ENCODE results near the gene REXO4. TPM values are rescaled to one million over a fixed set of nuclear protein-coding genes. Genes with fewer than 3 reads are reported as not detected.

Gene REXO4
- total RNA-seq, 1 donor from 2014 or later: 26.1 TPM

GRCh38 chr9:133425049-133425632, 7.3 kb upstream of the REXO4 start:
- peaks cover 22% of the 10 kb centered on the region for H3K27me3 Mint-ChIP-seq (ENCODE audit: low read depth)
- peaks cover 3% of the 10 kb centered on the region for H3K36me3 Mint-ChIP-seq
- TF ChIP-seq CTCF (IDR thresholded peaks at IDR 0.05; ENCODE audit: unreplicated experiment): no peak
- H3K9me3 Mint-ChIP-seq: no peaks in the 10 kb centered on the region
- H3K4me3 Mint-ChIP-seq: no peak overlapping the region
- peaks cover 4% of the 10 kb centered on the region for H3K4me1 Mint-ChIP-seq
- no peak for DNase-seq (ENCODE audit: low spot score in 2 of 2, unreplicated experiment in 2 of 2)
- no peak overlapping the region for H3K27ac Mint-ChIP-seq

- Mint-ChIP-seq H3K4me1 (peaks cover 2% of the 10 kb centered on the region), H3K27me3 (ENCODE audit: low read depth) (peaks cover 16% of the 10 kb centered on the region), H3K9me3 (no peaks in the 10 kb centered on the region), H3K36me3 (peaks cover 3% of the 10 kb centered on the region), H3K4me3 (no peak overlapping the region), H3K27ac (no peak overlapping the region)
- no peak for DNase-seq (ENCODE audit: low spot score in 2 of 2, unreplicated experiment in 2 of 2)
- TF ChIP-seq CTCF (IDR thresholded peaks at IDR 0.05; ENCODE audit: unreplicated experiment): no peak
These were observed 6.4 kb upstream of the REXO4 start for GRCh38 chr9:133424187-133424586.

- no peak for DNase-seq (ENCODE audit: low spot score in 2 of 2, unreplicated experiment in 2 of 2)
- Mint-ChIP-seq H3K4me3 (no peak overlapping the region), H3K27me3 (ENCODE audit: low read depth) (peaks cover 16% of the 10 kb centered on the region), H3K27ac (no peak overlapping the region), H3K9me3 (no peaks in the 10 kb centered on the region), H3K36me3 (peaks cover 3% of the 10 kb centered on the region), H3K4me1 (peaks cover 11% of the 10 kb centered on the region)
- TF ChIP-seq CTCF (IDR thresholded peaks at IDR 0.05; ENCODE audit: unreplicated experiment): no peak
These were observed 5.4 kb upstream of the REXO4 start for GRCh38 chr9:133423216-133423615.

GRCh38 chr9:133421615-133422542, 4.1 kb upstream of the REXO4 start, which contains the start of gene ADAMTS13:
TSS of gene ADAMTS13 (plus strand) at chr9:133422367. CDS start at chr9:133422444, 77 bp downstream.
- Mint-ChIP-seq H3K4me3 (no peak within 1 kb of the TSS), H3K4me1 (peaks cover 16% of the 10 kb centered on the region), H3K36me3 (no peaks in the 10 kb centered on the region), H3K9me3 (no peaks in the 10 kb centered on the region), H3K27me3 (ENCODE audit: low read depth) (peaks cover 2% of the 10 kb centered on the region), H3K27ac (no peak within 1 kb of the TSS)
- DNase-seq (ENCODE audit: low spot score in 2 of 2, unreplicated experiment in 2 of 2): no peak
- no peak for TF ChIP-seq CTCF (IDR thresholded peaks at IDR 0.05; ENCODE audit: unreplicated experiment)

- no peak for TF ChIP-seq CTCF (IDR thresholded peaks at IDR 0.05; ENCODE audit: unreplicated experiment)
- H3K9me3 Mint-ChIP-seq: no peaks in the 10 kb centered on the region
- H3K27ac Mint-ChIP-seq: no peak overlapping the region
- H3K27me3 Mint-ChIP-seq (ENCODE audit: low read depth): no peaks in the 10 kb centered on the region
- no peak for DNase-seq (ENCODE audit: low spot score in 2 of 2, unreplicated experiment in 2 of 2)
- no peaks in the 10 kb centered on the region for H3K36me3 Mint-ChIP-seq
- H3K4me1 Mint-ChIP-seq: peaks cover 26% of the 10 kb centered on the region
- H3K4me3 Mint-ChIP-seq: no peak overlapping the region
These were observed 2.6 kb upstream of the REXO4 start for GRCh38 chr9:133420392-133420827.

Measured in mesothelial cell of epicardium (in vitro differentiated cells).